BE2C (cell line): Measurements from ENCODE around the gene THOC6.

ENCODE experiments used
- DNase-seq: peaks from one replicate; pipeline ENCODE4 v3.0.0-alpha.2; 2020
- H3K27me3 ChIP-seq: fragments of 250-450 bp; sonication (Bioruptor Pico); 2 replicates; pipeline ENCODE4 v1.5.1; 2020; ENCODE audit warnings: mild to moderate bottlenecking
- H3K36me3 ChIP-seq: fragments of 250-450 bp; sonication (Bioruptor Pico); 2 replicates; pipeline ENCODE4 v1.5.1; 2020; ENCODE audit warnings: mild to moderate bottlenecking
- H3K4me1 ChIP-seq: fragments of 250-450 bp; sonication (Bioruptor Pico); 2 replicates; pipeline ENCODE4 v1.5.1; 2020
- H3K4me3 ChIP-seq: 2 replicates; pipeline ENCODE4 v1.5.1; 2011; ENCODE audit warnings: low read depth, low read length
- H3K9me3 ChIP-seq: fragments of 250-450 bp; sonication (Bioruptor Pico); 2 replicates; pipeline ENCODE4 v1.5.1; 2020
- CTCF ChIP-seq: IDR thresholded peaks from 2 replicates; pipeline ENCODE4 v1.5.1; 2012; ENCODE audit warnings: mild to moderate bottlenecking, low read depth, low read length

THOC6 gene

GRCh38 chr16:2977440-2977839 is 46.4 kb upstream of the THOC6 start:
- DNase-seq = no peak
- no peak overlapping the region for H3K4me3 ChIP-seq
- H3K36me3 ChIP-seq = peaks cover 59% of the 10 kb centered on the region
- no peaks in the 10 kb centered on the region for H3K9me3 ChIP-seq
- no peaks in the 10 kb centered on the region for H3K27me3 ChIP-seq
- H3K4me1 ChIP-seq = peaks cover 15% of the 10 kb centered on the region
- TF ChIP-seq CTCF = no peak

- no peak for TF ChIP-seq CTCF
- DNase-seq = peak; percentile 53
- Histone ChIP-seq H3K4me1 (peaks cover 3% of the 10 kb centered on the region), H3K27me3 (no peaks in the 10 kb centered on the region), H3K4me3 (peak overlapping the region; percentile 75), H3K36me3 (peaks cover 36% of the 10 kb centered on the region), H3K9me3 (no peaks in the 10 kb centered on the region)
These were observed 44.1 kb upstream of the THOC6 start for GRCh38 chr16:2979669-2980226.

GRCh38 chr16:2980227-2981176 is 43.3 kb upstream of the THOC6 start, which contains the start of gene PKMYT1:
TSS of gene PKMYT1 (minus strand) at chr16:2980446. CDS start at chr16:2979657, 789 bp downstream.
- H3K4me1 ChIP-seq = peaks cover 3% of the 10 kb centered on the region
- no peaks in the 10 kb centered on the region for H3K27me3 ChIP-seq
- peaks cover 28% of the 10 kb centered on the region for H3K36me3 ChIP-seq
- TF ChIP-seq CTCF = no peak
- peak within 1 kb of the TSS; percentile 75 for H3K4me3 ChIP-seq
- no peaks in the 10 kb centered on the region for H3K9me3 ChIP-seq
- DNase-seq = peak; percentile 95

- peaks cover 3% of the 10 kb centered on the region for H3K4me1 ChIP-seq
- H3K4me3 ChIP-seq = no peak overlapping the region
- peaks cover 20% of the 10 kb centered on the region for H3K36me3 ChIP-seq
- DNase-seq = no peak
- H3K9me3 ChIP-seq = no peaks in the 10 kb centered on the region
- H3K27me3 ChIP-seq = no peaks in the 10 kb centered on the region
- no peak for TF ChIP-seq CTCF
These were observed 42.5 kb upstream of the THOC6 start for GRCh38 chr16:2981177-2981898.

GRCh38 chr16:2981899-2982250 is 42.0 kb upstream of the THOC6 start:
- no peak for DNase-seq
- H3K4me1 ChIP-seq = peaks cover 3% of the 10 kb centered on the region
- no peaks in the 10 kb centered on the region for H3K27me3 ChIP-seq
- H3K4me3 ChIP-seq = no peak overlapping the region
- TF ChIP-seq CTCF = no peak
- no peaks in the 10 kb centered on the region for H3K9me3 ChIP-seq
- H3K36me3 ChIP-seq = peaks cover 14% of the 10 kb centered on the region
